SK-N-SH (cell line): ENCODE data around the gene RPS10.

ENCODE experiments used
- CHD2 ChIP-seq: fragments of 150-350 bp; IDR thresholded peaks from 2 replicates; pipeline ENCODE4 v1.6.1; 2018; ENCODE audit warnings: low read length; ENCODE audit not compliant: partially characterized antibody
- EZH2phosphoT487 ChIP-seq: fragments of 200-600 bp; sonication (generic); IDR thresholded peaks from 2 replicates; pipeline ENCODE4 v1.6.1; 2017; ENCODE audit warnings: low read depth, mixed run types, mild to moderate bottlenecking, antibody characterized with exemption, moderate library complexity, borderline replicate concordance
- FOXM1 ChIP-seq: IDR thresholded peaks from 2 replicates; pipeline ENCODE4 v1.4.0; 2012; ENCODE audit warnings: low read depth, mild to moderate bottlenecking
- GABPA ChIP-seq: IDR thresholded peaks from 2 replicates; pipeline ENCODE4 v1.4.0; 2012; ENCODE audit warnings: low read depth, mild to moderate bottlenecking
- RAD21 ChIP-seq: IDR thresholded peaks from 2 replicates; pipeline ENCODE4 v1.6.1; 2012; ENCODE audit warnings: mild to moderate bottlenecking, low read length
- RCOR1 ChIP-seq: fragments of 150-350 bp; IDR thresholded peaks from 2 replicates; pipeline ENCODE4 v1.6.1; 2017; ENCODE audit warnings: antibody characterized with exemption, low read length
- SMC3 ChIP-seq: IDR thresholded peaks from 2 replicates; pipeline ENCODE4 v1.6.1; 2012; ENCODE audit warnings: low read depth, low read length, improper control_type of control experiment
- TEAD4 ChIP-seq: IDR thresholded peaks from 2 replicates; pipeline ENCODE4 v1.4.0; 2012; ENCODE audit warnings: mild to moderate bottlenecking, borderline replicate concordance; ENCODE audit not compliant: insufficient read depth
- TF ChIP-seq, protein P1 (sequence below): fragments of 200-600 bp; sonication (generic); IDR thresholded peaks from 2 replicates; pipeline ENCODE4 v1.6.1; 2017; ENCODE audit warnings: antibody characterized with exemption, mild to moderate bottlenecking, moderate library complexity
- TF ChIP-seq, protein P2 (sequence below): IDR thresholded peaks from 2 replicates; pipeline ENCODE4 v1.6.1; 2012; ENCODE audit warnings: mild to moderate bottlenecking, low read depth, low read length, moderate library complexity

DNA sequence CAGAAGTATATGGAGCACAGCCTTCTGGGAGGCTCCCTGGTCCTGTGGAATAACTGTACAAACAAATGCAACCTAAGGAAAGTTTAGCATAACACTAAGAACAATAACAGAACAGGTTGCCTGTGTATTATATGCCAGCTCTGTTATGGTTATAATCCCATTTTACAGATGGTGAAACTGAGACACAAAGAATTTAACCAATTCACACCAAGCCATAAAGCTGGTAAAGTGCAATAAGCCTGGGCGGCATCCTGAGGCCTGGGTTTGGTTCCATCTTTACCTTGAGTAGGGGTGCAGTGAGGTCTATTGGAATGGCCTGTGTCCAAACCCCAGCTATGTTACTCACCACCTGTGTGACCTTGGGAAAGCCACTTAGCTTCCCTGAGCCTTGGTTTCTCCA, 25.3 kb upstream of the RPS10 start:
- TF ChIP-seq, protein P1, sequence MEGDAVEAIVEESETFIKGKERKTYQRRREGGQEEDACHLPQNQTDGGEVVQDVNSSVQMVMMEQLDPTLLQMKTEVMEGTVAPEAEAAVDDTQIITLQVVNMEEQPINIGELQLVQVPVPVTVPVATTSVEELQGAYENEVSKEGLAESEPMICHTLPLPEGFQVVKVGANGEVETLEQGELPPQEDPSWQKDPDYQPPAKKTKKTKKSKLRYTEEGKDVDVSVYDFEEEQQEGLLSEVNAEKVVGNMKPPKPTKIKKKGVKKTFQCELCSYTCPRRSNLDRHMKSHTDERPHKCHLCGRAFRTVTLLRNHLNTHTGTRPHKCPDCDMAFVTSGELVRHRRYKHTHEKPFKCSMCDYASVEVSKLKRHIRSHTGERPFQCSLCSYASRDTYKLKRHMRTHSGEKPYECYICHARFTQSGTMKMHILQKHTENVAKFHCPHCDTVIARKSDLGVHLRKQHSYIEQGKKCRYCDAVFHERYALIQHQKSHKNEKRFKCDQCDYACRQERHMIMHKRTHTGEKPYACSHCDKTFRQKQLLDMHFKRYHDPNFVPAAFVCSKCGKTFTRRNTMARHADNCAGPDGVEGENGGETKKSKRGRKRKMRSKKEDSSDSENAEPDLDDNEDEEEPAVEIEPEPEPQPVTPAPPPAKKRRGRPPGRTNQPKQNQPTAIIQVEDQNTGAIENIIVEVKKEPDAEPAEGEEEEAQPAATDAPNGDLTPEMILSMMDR = no peak
- no peak for TF ChIP-seq FOXM1
- TF ChIP-seq TEAD4 = no peak
- no peak for TF ChIP-seq CHD2
- no peak for TF ChIP-seq SMC3
- no peak for TF ChIP-seq GABPA
- TF ChIP-seq, protein P2, sequence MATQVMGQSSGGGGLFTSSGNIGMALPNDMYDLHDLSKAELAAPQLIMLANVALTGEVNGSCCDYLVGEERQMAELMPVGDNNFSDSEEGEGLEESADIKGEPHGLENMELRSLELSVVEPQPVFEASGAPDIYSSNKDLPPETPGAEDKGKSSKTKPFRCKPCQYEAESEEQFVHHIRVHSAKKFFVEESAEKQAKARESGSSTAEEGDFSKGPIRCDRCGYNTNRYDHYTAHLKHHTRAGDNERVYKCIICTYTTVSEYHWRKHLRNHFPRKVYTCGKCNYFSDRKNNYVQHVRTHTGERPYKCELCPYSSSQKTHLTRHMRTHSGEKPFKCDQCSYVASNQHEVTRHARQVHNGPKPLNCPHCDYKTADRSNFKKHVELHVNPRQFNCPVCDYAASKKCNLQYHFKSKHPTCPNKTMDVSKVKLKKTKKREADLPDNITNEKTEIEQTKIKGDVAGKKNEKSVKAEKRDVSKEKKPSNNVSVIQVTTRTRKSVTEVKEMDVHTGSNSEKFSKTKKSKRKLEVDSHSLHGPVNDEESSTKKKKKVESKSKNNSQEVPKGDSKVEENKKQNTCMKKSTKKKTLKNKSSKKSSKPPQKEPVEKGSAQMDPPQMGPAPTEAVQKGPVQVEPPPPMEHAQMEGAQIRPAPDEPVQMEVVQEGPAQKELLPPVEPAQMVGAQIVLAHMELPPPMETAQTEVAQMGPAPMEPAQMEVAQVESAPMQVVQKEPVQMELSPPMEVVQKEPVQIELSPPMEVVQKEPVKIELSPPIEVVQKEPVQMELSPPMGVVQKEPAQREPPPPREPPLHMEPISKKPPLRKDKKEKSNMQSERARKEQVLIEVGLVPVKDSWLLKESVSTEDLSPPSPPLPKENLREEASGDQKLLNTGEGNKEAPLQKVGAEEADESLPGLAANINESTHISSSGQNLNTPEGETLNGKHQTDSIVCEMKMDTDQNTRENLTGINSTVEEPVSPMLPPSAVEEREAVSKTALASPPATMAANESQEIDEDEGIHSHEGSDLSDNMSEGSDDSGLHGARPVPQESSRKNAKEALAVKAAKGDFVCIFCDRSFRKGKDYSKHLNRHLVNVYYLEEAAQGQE = no peak
- no peak for TF ChIP-seq RCOR1
- TF ChIP-seq RAD21 = no peak
- TF ChIP-seq EZH2phosphoT487 = no peak
